ENCODE measurements around the gene BEND2.

BEND2 gene

DNA sequence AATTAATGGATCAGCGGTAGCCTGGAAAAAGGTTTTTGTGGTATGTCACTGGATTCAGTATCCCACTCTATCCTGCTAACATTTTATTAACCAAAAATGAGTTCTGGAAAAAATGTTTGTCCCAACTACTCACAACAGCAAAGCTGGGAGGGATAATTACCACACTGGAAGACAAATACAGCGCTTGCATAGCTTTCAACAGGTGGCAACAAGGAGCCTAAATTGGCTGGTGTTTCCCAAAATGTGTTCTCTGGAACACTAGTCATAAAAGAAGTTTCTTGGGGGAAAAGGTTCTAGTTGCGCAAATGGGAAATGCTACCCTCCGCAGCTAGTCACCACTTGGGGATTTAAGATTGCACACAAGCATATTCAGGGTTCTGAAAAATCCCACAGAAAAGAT lies 54.6 kb downstream of the BEND2 start:
- Mint-ChIP-seq H3K36me3 (no peaks in the 10 kb centered on the region), H3K4me3 (no peak overlapping the region), H3K27me3 (peaks cover 2% of the 10 kb centered on the region), H3K9me3 (ENCODE audit: low read depth) (no peaks in the 10 kb centered on the region), H3K4me1 (ENCODE audit: low read depth) (no peaks in the 10 kb centered on the region), H3K27ac (no peak overlapping the region)

DNA sequence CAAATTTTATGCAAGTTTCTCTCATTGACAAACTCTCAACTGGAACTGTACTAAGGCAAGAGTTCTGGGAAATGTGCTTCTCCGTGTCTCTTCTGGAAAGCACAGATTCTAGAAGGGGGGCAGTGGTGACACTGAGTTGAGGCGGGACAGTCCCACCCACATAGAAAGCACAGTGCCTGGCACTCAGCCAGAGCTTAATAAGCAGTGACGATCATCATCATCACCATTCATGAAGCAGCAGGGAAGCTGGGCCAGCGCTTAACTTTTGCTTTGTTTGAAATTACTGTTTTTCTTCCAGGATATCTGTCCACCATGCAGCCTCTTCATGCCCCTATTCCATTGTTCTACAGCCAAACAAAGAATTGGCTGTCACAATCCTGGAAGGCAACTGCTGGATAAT lies 60.3 kb downstream of the BEND2 start:
- no peaks in the 10 kb centered on the region for H3K27me3 Mint-ChIP-seq
- H3K4me3 Mint-ChIP-seq = no peak overlapping the region
- H3K9me3 Mint-ChIP-seq (ENCODE audit: low read depth) = no peaks in the 10 kb centered on the region
- H3K4me1 Mint-ChIP-seq (ENCODE audit: low read depth) = no peaks in the 10 kb centered on the region
- H3K27ac Mint-ChIP-seq = no peak overlapping the region
- H3K36me3 Mint-ChIP-seq = no peaks in the 10 kb centered on the region

DNA sequence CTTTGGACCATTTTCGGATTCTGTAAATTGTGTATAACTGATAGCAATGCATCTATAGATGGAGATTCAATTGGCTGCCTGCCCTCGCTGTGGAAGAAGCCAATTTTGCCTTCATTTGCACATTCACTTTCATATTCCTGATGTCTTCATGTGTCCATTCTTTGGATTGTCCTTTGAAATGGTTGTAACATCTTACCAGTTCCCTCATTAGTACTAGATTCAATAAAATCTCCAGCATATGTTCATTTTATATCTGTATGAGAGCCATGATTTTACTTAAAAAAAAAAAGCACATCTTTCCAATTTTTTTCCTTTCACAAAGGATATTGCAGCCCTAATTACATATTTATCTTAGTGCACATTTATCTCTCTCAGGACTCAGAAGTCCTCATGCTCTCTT lies 61.7 kb downstream of the BEND2 start:
- no peak overlapping the region for H3K4me3 Mint-ChIP-seq
- H3K27ac Mint-ChIP-seq = no peak overlapping the region
- no peaks in the 10 kb centered on the region for H3K9me3 Mint-ChIP-seq (ENCODE audit: low read depth)
- no peaks in the 10 kb centered on the region for H3K4me1 Mint-ChIP-seq (ENCODE audit: low read depth)
- no peaks in the 10 kb centered on the region for H3K27me3 Mint-ChIP-seq
- no peaks in the 10 kb centered on the region for H3K36me3 Mint-ChIP-seq

DNA sequence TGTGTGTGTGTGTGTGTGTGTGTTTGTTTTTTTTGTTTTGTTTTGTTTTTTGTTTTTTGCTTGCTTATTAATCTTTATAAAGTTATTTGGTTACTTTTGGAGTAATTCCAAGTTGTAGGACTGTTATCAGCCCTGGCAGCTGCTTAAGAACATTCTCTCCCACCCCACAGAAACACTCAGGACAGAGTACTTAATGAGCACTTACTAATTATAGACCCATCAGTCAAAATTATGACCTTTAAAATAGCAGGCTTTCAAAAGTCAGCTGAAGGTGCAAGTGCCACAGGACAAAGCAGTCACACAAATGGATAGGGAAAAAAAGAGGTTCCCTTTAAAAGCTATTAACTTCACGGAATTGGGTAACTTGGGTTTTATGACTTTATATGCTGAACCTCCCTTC lies 69.0 kb downstream of the BEND2 start:
- no peaks in the 10 kb centered on the region for H3K9me3 Mint-ChIP-seq (ENCODE audit: low read depth)
- H3K4me3 Mint-ChIP-seq = no peak overlapping the region
- H3K27ac Mint-ChIP-seq = no peak overlapping the region
- peaks cover 4% of the 10 kb centered on the region for H3K27me3 Mint-ChIP-seq
- no peaks in the 10 kb centered on the region for H3K36me3 Mint-ChIP-seq
- H3K4me1 Mint-ChIP-seq (ENCODE audit: low read depth) = no peaks in the 10 kb centered on the region

DNA sequence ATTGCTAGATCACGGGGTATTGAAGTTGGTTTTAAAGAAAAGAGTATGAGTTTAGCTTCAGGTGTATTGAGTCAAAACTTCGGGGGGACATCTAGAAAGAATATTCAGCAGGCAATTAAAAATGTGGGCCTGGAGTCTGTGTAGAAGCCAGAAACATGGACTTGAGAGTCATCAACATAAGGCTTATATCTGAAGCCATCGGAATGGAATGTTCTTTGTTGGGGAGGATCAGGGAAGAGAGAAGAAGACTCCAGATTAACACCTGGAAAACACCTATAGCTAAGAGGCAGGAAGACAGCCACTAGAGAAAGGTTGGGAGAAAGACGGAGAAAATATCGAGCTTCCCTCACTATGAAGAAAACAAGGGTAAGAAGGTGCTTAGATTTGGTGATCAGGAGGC lies 69.5 kb downstream of the BEND2 start:
- H3K36me3 Mint-ChIP-seq = no peaks in the 10 kb centered on the region
- no peak overlapping the region for H3K27ac Mint-ChIP-seq
- H3K4me3 Mint-ChIP-seq = no peak overlapping the region
- no peaks in the 10 kb centered on the region for H3K4me1 Mint-ChIP-seq (ENCODE audit: low read depth)
- H3K9me3 Mint-ChIP-seq (ENCODE audit: low read depth) = no peaks in the 10 kb centered on the region
- H3K27me3 Mint-ChIP-seq = peaks cover 4% of the 10 kb centered on the region

DNA sequence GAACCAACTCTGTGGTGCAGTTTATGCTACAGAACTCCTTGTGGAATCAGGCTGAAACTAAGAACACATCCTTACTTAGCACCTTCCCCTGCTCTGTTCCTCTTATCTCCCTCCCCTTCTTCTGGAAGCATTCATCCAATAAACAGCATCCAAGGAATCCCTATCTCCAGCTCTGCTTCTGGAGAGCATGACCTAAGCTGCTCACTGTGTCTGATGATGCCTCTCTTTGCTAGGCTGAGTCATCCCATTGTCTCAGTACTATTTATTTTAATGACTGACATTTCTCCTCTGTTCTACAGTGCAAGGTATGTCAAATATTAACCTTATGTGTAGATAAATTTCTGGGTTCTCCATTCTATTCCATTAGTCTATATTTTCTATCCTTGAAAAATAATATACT lies 71.2 kb downstream of the BEND2 start:
- peaks cover 5% of the 10 kb centered on the region for H3K27me3 Mint-ChIP-seq
- H3K4me3 Mint-ChIP-seq = no peak overlapping the region
- no peaks in the 10 kb centered on the region for H3K4me1 Mint-ChIP-seq (ENCODE audit: low read depth)
- H3K36me3 Mint-ChIP-seq = no peaks in the 10 kb centered on the region
- no peak overlapping the region for H3K27ac Mint-ChIP-seq
- no peaks in the 10 kb centered on the region for H3K9me3 Mint-ChIP-seq (ENCODE audit: low read depth)

DNA sequence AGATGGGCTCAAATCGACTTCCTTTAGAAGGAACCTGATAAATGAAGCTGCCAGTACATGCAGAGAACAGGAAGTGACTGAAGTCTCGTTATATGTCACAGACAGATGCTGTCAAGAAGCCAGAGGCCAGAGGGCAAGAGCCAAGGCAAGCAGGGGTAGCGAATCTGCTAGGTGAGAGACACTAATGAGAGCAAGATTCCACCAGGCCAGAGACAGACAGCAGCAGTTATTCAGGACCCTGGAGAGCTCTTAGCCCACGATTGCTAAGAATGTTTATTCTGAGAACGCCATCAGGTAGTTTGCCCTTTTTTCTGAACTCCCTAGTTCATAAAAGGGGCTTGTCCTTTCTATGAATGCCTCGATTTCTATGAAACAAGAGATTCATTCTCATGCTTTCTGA lies 73.7 kb downstream of the BEND2 start:
- no peak overlapping the region for H3K27ac Mint-ChIP-seq
- H3K4me3 Mint-ChIP-seq = no peak overlapping the region
- H3K4me1 Mint-ChIP-seq (ENCODE audit: low read depth) = no peaks in the 10 kb centered on the region
- H3K27me3 Mint-ChIP-seq = peaks cover 5% of the 10 kb centered on the region
- no peaks in the 10 kb centered on the region for H3K9me3 Mint-ChIP-seq (ENCODE audit: low read depth)
- H3K36me3 Mint-ChIP-seq = no peaks in the 10 kb centered on the region

DNA sequence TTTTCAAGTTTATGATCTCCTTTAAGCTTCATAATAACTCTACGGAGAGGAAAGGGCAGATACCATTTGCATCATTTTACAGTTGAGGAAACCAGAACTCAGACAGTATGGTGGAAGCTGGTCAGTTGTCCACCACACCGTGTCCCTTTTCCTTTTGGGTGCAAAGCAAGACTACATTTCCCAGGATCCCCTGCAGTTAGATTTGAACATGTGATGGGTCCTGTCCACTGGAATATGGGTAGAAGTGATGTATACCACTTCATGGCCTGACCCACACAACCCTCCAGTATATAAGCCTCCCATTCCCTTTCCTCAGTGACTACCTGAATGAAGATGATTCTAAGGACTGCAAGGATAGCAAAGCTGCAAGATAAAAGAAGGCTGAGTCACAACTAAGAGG lies 74.7 kb downstream of the BEND2 start:
- Mint-ChIP-seq H3K36me3 (no peaks in the 10 kb centered on the region), H3K4me1 (ENCODE audit: low read depth) (no peaks in the 10 kb centered on the region), H3K27ac (no peak overlapping the region), H3K27me3 (peaks cover 3% of the 10 kb centered on the region), H3K9me3 (ENCODE audit: low read depth) (no peaks in the 10 kb centered on the region), H3K4me3 (no peak overlapping the region)

DNA sequence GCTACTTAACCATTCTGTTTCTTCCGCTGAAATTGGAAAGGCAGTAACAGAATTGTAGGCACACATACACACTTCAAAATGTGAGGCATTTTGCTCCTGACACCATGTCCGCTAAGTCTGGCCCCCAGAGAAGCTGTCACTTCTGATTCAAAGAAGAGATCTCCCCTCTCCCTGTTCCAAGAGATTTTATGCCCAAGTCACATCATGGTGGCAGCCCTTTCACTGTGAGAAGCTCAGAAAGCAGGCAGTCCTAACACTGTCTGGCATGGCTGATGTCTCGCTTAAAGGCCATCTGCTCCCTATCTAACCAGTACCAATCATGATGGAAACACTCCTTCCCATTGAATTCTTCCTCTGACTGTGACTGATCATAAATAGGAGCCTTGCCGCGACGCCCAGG lies 83.9 kb downstream of the BEND2 start:
- H3K27me3 Mint-ChIP-seq = no peaks in the 10 kb centered on the region
- H3K27ac Mint-ChIP-seq = no peak overlapping the region
- no peaks in the 10 kb centered on the region for H3K36me3 Mint-ChIP-seq
- H3K9me3 Mint-ChIP-seq (ENCODE audit: low read depth) = no peaks in the 10 kb centered on the region
- H3K4me3 Mint-ChIP-seq = no peak overlapping the region
- H3K4me1 Mint-ChIP-seq (ENCODE audit: low read depth) = no peaks in the 10 kb centered on the region

DNA sequence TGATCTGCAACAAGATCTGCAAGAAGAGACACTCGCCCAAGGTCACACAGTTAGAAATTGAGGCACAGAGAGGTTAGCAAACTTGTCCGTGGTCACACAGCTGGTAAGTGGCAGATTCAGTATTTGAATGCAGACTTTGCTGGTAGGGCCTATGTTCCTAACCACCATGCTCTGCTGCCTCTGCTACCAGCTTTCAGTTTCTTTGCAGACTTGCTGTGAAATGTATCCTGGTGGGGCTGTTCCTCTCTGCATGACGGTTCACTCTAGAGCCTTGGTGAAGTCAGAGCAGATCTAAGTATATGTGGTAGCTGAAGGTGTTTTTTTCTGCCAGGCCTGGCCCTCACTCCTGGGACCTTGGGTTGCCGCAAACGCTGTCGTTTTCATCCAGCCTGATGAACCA lies 87.1 kb downstream of the BEND2 start:
- Mint-ChIP-seq H3K4me1 (ENCODE audit: low read depth) (no peaks in the 10 kb centered on the region), H3K27ac (no peak overlapping the region), H3K9me3 (ENCODE audit: low read depth) (no peaks in the 10 kb centered on the region)

DNA sequence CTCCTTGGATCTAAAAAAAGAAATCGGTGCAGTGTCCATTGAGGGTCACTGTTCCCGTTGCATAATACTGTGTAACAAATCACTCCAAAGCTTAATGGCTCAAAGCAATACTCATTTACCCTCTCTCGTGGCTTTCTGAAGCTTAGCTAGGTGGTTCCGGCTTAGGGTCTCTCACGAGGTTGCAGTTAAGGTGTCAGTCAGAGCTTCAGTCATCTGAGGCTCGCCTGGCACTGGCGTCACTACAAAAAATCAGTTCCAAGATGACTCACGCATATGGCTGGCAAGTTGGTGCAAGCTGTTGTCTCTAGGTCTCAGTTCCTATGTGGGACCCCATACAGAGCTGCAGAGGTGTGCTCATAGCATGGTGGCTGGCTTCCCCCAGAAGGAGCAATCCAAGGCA lies 91.0 kb downstream of the BEND2 start:
- no peaks in the 10 kb centered on the region for H3K9me3 Mint-ChIP-seq (ENCODE audit: low read depth)
- H3K36me3 Mint-ChIP-seq = no peaks in the 10 kb centered on the region
- no peaks in the 10 kb centered on the region for H3K4me1 Mint-ChIP-seq (ENCODE audit: low read depth)
- no peaks in the 10 kb centered on the region for H3K27me3 Mint-ChIP-seq
- H3K4me3 Mint-ChIP-seq = no peak overlapping the region
- no peak overlapping the region for H3K27ac Mint-ChIP-seq

More for the DNA sequence above, 87.1 kb downstream of the BEND2 start:
- Mint-ChIP-seq H3K36me3 (no peaks in the 10 kb centered on the region), H3K4me3 (no peak overlapping the region), H3K27me3 (no peaks in the 10 kb centered on the region)

DNA sequence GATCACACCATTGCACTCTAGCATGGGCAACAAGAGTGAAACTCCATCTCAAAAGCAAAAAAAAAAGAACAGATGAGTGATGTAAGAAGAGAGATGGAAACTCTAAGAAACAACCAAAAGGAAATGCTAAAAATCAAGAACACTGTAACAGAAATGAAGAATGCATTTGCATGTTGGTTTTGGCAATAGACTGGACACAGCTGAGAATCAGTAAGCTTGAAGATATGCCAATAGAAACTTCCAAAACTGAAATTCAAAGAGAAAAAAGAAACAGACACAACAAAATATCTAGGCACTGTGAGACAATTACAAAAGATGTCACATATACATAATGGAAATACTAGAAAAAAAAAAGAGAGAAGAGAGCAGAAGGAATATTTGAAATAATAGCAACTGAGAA lies 93.7 kb downstream of the BEND2 start:
- Mint-ChIP-seq H3K27me3 (peaks cover 2% of the 10 kb centered on the region), H3K4me1 (ENCODE audit: low read depth) (no peaks in the 10 kb centered on the region), H3K4me3 (no peak overlapping the region), H3K27ac (no peak overlapping the region), H3K9me3 (ENCODE audit: low read depth) (no peaks in the 10 kb centered on the region), H3K36me3 (no peaks in the 10 kb centered on the region)

DNA sequence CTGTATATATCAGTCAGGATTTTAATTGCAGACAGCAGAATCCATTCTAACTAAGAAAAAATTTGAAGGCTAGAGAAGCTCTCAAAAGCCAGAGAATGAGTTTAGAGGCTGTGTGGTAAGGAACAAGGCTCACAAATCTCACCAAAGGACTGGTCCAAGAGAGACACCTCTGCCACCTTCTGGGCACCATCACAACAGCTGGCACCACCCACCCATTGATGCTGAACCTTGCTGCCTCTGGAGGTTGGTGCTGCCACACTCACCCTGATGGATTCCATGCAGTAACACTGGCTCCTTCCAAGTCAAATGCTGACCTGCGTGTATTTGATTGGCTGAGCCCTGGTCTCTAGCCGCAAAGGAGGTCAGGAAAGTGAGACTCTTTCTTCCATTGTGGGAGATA lies 100.8 kb downstream of the BEND2 start:
- Mint-ChIP-seq H3K9me3 (ENCODE audit: low read depth) (no peaks in the 10 kb centered on the region), H3K4me1 (ENCODE audit: low read depth) (no peaks in the 10 kb centered on the region), H3K27ac (no peak overlapping the region)

More for the DNA sequence above, 100.8 kb downstream of the BEND2 start:
- no peak overlapping the region for H3K4me3 Mint-ChIP-seq
- no peaks in the 10 kb centered on the region for H3K36me3 Mint-ChIP-seq
- H3K27me3 Mint-ChIP-seq = peaks cover 3% of the 10 kb centered on the region
